ENCODE data around the gene ERMARD.

Gene ERMARD

DNA sequence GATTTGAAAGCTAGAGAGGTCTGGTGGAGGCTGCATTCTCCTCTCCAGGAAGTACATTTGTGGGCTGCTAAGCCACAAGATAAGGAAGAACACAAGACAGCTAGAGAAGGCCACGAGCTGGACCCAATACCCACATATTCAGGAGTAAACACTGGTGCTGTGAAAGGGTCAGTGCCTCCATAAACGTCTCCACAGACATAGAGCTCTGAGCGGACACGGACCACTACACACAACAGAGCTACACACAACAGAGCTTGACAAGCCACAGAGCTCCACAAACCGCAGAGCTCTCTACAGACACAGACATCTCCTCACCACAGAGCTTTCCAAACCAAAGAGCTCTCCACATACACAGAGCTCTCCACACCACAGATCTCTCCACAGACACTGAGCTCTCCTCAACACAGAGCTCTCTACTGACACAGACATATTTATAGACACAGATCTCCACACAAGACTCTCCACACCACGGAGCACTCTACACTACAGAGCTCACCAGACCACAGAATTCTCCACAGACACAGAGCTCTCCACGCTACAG lies 51.9 kb downstream of the ERMARD start:
- FAIRE-seq, result no peak

DNA sequence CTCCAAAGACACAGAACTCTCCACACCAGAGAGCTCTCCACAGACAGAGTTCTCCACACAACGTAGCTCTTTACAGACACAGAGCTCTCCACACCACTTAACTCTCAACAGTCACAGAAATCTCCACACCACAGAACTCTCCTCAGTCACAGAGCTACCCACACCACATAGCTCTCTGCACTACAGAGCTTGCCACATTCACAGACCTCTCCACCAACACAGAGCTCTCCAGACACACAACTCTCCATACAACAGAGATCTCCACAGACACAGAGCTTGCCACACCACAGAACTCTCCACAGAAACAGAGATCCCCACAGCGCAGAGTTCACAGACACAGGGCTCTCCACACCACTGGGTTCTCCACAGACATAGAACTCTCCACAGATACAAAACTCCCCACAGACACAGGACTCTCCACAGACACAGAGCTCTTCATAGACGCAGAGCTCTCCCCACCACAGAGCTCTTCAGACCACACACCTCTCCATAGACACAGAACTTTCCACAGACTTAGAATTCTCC lies 52.5 kb downstream of the ERMARD start:
- FAIRE-seq, result no peak

DNA sequence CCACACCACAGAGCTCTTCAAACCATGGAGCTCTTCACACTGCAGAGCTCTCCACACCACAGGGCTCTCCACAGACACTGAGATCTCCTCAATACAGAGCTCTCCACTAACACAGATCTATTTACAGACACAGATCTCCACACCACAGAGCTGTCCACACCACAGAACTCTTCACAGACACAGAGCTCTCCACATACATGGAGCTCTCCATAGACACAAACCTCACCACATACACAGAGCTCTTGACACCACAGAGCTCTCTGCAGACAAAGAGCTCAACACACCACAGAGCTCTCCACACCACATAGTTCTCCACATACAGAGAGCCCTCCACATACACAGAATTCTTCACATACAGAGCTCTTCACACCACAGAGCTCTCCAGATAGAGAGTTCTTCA lies 53.0 kb downstream of the ERMARD start:
- FAIRE-seq, result no peak

DNA sequence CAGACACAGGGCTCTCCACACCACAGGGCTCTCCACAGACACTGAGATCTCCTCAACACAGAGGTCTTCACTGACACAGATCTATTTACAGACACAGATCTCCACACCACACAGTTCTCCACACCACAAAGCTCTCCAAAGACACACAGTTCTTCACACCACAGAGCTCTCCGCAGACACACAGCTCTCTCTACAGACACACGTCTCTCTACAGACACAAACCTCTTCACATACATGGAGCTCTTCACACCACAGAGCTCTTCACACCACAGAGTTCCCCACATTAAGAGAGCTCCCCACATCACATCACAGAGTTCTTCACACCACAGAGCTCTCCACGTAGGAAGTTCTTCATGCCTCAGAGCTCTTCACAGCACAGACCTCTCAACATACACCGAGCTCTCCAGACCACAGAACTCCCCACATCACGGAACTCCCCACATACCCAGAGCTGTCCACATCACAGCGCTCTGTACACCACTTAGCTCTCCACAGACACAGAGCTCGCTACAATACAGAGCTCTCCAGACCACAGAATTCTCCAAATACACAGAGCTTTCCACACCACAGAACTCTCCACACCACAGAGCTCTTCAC lies 53.9 kb downstream of the ERMARD start:
- no peak for FAIRE-seq

DNA sequence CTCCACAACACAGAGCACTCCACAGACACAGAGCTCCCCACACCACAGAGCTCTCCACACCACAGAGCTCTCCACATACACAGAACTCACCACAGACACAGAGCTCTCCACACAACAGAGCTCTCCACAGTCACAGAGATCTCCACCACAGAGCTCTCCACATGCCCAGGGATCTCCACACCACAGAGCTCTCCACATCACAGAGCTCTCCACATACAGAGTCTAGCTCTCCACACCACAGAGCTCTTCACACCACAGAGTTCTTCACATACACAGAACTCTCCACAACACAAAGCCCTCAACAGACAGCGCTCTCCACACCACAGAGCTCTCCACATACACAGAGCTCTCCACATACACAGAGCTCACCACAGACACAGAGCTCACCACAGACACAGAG lies 55.3 kb downstream of the ERMARD start:
- no peak for FAIRE-seq

DNA sequence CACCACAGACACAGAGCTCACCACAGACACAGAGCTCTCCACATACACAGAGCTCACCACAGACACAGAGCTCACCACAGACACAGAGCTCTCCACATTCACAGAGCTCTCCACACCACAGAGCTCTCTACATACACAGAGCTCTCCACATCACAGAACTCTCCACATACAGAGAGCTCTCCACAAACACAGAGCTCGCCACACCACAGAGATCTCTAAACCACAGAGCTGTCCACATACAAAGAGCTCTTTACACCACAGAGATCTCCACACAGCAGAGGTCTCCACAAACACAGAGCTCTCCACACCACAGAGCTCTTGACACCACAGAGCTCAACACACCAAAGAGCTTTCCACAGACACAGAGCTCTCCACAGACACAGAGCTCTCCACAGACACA lies 55.8 kb downstream of the ERMARD start:
- FAIRE-seq, result no peak

DNA sequence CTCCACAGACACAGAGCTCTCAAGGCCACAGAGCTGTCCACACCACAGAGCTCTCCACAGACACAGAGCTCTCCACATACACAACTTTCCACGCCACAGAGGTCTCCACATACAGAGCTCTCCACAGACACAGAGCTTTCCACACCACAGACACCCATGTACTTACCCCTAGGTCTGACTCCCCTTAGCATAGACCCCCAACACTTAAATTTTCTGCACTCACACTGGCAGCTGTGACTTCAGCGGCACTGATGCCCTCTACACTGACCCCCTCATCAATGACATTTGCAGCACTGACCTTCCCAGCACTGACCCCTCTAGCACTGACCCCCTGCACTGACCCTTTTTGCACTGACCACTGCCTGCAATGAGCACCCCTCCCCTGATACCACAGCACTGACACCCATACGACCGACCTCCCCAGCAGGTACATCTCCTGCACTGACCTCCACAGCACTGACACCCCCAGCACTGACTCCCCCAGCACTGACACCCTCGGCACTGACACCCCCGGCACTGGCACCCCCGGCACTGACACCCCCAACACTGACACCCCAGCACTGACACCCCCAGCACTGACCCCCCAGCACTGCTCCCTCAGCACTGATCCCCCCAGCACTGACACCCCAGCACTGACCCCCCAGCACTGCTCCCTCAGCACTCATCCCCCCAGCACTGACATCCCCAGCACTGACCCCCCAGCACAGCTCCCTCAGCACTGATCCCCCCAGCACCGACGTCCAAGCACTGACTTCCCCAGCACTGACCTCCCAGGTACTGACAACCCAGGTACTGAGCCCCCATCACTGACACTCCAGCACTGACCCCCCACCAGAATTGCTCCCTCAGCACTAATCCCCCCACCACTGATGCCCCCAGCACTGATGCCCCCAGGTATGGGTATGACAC lies 56.5 kb downstream of the ERMARD start:
- FAIRE-seq, result no peak

DNA sequence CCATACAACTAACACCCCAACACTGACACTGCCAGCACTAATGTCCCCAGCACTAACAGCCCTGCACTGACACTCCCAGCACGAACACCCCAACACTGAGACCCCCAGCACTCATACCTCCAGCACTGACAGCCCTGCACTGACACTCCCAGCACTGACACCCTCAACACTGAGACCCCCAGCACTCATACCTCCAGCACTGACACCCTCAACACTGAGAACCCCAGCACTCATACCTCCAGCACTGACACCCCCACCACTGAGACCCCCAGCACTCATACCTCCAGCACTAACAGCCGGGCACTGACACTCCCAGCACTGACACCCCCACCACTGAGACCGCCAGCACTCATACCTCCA lies 57.2 kb downstream of the ERMARD start:
- FAIRE-seq, result no peak

DNA sequence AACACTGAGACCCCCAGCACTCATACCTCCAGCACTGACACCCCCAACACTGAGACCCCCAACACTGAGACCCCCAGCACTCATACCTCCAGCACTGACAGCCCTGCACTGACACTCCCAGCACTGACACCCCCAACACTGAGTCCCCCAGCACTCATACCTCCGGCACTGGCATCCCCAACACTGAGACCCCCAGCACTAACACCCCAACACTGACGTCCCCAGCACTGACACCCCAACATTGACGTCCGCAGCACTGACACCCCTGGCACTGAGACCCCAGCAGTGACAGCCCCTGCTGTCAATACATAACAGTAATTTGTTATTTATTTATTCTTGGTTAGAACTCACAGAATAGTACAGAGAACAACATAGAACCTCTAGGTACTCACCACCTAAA lies 58.0 kb downstream of the ERMARD start:
- FAIRE-seq, result no peak

DNA sequence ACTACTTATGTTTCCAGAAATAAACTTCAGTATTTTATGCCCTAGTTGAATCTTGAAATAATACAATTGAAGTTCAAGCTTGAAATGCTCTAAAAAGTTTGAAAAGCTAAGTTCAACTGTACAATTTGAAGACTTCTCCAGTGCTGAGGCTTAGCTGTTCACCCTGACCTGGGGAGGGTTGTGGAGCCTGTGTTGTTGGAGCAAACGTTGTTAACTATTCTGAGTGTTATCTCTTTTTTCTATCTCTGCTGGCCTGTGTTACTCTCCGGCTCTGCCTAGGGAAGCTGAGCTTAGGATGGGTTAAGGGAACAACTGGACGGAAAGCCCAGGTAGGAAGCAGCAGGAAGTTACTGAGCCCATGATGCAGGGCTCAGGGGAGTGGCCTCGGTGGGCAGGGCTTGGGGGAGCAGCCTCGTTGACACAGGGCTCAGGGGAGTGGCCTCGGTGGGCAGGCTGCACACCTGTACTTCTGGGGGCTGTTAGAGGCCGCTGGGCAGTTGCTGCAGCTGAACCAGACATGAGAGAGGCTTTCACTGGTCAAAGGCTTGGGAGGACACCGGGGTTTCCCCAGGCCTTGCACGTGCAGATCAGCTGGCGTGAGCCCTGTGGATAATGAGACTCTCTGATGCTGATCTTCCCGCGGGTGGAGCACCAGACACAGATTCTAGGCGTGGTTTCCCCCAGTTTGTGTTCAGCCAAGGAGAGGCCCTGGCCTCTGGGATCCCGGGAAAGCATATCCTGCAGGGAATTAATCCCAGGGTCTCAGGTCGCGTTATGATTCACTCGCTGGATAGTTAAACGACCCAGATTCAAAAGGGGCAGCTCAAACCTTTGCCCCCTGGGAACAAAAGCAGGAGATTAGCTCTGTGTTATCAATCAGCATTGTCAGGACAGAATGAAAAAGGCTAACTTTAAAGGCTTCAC lies 58.9 kb downstream of the ERMARD start:
- FAIRE-seq, result no peak

DNA sequence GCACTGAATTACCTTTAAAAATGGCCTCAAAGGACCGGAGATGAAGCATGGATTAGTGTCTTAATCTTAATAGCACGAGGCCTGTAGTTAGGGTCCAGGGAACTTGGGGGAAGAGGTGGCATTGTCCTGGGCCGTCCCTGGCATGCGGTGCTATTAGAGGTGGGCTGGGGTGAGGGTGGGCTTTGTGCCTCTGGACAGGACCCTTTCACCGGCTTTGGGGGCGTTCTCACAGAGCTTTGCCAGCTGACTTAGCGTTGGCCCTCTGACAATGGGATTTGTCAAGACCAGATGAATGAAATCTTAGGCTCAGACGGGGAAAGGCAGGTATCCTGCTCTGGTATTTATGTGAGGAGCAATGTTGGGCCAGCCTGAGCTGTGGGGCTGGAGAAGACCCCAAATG lies 59.6 kb downstream of the ERMARD start:
- no peak for FAIRE-seq

DNA sequence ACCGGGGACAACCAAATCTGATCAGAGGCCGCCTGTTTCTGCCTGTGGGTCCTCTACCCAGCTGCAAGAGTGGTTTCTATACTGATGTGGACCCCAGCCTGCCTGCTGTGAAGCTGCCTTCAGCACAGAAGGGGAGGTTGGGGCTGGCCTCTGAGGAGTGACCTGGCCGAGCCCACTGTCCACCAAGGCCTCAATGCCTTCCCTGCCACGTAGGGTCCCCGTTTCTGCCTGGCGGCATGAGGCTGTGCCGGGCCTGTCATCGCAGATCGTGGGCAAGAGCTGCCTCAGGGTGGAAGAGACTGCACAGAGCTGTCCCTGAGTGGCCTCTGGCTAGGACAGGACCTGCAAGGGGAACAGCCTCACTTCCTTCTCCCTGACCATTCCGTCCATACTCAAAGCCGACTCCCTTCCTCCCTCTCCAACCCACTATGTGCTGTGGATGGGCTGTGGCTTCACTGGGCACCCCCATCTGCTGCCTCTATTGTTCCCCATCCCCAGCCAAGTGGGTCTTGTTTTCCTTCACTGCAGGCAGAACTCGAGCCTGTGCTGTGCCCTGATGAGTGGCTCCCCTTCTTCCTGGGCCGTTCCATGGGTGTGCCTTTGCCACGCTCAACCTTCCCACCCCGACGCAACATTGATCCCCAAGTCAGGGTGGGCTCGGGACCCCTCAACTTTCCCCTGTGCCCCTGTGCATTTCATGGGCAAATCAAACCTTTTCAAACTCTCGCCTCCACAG lies 60.3 kb downstream of the ERMARD start:
- no peak for FAIRE-seq

DNA sequence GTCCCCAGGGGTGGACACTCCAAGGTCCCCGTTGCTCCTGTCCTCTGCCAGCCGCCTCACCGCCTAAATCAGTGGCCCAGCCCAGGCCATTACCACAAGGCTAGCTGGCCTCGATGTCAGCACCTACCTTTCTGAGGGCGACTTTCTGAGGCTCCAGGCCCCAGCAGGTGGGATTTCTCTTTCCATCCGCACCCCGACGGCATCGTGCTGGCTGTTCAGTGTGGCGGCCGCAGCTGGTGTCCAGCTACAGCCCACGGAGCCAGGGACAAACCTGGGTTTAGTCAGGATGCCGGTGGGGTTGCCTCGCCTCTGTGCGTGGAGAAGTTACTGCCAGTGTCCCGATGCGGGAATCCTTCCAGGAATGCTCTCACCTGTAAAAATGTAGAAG lies 60.8 kb downstream of the ERMARD start:
- no peak for FAIRE-seq

DNA sequence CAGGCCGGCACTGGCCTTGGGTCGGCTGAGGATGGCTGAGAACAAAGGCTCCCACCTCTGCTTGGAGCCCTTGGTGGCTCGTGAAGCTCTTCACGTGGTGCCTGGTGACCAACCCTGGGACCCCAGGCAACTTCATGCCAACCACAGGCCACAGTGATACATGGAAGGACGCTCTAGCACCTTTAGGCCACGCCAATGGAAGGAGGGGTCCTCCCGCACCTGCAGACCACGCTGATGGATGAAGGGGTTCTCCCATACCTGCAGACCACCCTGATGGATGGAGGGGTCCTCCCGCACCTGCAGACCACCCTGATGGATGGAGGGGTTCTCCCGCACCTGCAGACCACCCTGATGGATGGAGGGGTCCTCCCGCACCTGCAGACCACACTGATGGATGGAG lies 62.5 kb downstream of the ERMARD start:
- no peak for FAIRE-seq

DNA sequence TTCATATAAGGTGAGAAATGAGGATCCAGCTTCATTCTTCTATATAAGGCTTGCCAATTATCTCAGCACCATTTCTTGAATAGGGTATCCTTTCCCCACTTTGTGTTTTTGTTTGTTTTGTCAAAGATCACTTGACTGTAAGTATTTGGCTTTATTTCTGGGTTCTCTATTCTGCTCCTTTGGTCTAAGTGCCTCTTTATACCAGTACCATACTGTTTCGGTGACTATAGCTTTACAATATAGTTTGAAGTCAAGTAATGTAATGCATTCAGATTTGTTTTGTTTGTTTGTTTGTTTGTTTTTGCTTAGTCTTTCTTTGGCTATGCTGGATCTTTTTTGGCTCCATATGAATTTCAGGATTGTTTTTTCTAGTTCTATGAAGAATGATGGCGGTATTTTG lies 64.6 kb downstream of the ERMARD start:
- no peak for FAIRE-seq

DNA sequence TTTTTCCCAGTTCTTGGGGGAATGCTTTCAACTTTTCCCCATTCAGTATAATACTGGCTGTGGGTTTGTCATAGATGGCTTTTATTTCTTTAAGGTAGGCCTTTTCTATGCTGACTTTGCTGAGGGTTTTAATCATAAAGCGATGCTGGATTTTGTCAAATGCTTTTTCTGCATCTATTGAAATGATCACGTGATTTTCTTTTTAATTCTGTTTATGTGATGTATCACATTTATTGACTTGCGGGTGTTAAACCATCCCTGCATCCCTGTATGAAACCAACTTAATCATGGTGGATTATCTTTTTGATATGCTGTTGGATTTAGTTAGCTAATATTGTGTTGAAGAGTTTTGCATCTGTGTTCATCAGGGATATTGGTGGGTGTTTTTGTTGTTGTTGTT lies 65.6 kb downstream of the ERMARD start:
- FAIRE-seq, result no peak

DNA sequence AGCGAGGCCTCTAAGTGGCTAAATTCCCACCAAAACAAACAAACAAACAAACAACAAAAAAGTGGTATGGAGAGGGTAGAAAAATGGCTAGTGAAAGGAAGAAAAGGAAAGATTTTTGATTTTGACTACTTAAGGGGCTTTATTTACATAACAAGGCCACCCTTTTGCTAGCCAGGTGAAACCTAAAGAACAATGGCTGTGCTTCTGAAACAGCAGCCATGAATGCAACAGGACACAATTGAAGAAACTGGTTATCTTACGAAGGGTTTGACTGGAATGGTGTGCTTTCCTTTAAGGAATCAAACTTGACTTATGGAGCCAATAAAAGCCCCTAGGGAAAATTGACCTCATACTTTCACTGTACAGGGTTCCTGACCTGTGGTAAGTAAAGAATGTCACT lies 68.9 kb downstream of the ERMARD start:
- no peak for FAIRE-seq

DNA sequence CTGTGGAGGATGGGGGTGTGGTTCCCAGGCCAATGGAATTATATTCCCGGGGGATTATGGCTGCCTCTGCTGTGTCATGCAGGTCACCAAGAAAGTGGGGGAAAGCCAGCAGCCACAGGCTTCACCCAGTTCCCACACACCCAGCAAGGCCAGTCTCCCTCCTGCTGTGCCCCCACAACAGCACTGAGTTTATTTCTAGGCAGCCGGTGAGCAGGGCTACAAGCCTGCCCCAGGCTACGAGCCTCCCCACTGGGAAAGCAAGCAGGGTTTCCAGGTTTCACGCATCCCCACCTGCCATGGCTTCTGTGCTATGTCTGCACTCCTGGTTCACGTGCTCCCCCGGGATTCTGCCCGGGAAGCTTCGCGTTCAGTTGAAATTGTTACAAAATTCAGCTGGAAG lies 72.6 kb downstream of the ERMARD start:
- no peak for FAIRE-seq

DNA sequence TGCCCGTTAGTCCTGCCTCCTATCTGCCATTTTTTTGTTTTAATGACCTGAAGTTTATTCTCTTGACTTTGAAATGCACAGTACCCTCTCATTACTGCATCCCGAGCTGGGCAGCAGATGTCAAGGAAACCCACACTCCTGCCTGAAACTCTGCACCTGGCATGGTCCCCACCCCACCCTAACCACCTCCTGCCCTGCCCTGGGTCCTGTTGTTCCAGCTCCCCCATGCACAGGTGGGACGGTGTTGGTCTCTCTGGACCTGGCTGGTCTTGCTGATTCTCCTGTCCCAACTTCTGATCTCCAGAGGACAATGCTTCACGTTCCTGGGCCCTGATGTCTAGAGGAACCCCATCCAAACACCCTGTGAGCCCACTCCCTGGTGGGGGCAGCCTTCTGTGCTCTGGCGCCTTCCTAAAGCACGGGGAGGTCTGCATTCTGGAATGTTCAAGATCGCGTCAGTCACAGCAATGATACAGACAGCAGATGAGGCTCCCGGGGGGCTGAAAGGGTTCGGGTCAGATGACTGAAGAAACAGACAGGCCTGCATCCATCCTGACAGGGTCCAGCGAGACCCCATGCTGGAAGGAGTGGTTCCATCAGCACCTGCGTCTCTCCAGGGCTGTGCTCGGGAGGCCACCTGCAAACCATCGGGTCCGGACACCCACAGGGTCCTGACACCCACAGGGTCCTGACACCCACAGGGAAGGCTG lies 73.6 kb downstream of the ERMARD start:
- FAIRE-seq, result no peak

DNA sequence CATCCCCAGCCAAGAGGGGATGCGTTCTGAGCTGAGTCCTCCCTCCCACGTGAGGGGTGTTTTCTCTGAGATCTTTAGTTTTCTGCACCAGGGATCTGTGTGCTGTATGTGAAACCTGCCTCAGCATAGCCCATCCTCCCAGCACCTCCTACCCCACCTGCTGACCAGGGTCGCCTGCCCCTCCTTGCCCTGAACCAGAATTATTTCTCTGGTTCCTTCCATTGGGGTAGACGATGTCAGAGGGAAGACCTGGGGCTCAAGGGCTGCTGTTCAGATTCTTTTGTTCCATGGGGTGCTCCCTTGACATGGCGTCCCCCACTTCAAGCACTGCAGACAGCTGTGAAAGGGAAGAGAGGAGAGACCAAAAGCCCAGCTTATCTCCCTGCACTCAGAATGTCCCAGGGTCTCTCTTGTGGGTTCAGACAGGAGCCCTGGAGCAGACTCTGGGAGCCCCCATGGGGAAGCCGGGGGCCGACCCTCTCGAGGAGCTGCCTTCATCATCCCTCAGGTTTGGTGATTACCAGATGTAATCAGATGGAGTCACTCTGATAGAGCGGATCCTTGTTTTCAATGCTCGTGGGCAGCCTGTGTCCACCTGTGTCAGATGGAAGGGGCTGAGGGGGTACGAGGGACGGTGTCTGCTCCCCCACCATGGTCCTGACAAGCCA lies 74.3 kb downstream of the ERMARD start:
- FAIRE-seq, result no peak

DNA sequence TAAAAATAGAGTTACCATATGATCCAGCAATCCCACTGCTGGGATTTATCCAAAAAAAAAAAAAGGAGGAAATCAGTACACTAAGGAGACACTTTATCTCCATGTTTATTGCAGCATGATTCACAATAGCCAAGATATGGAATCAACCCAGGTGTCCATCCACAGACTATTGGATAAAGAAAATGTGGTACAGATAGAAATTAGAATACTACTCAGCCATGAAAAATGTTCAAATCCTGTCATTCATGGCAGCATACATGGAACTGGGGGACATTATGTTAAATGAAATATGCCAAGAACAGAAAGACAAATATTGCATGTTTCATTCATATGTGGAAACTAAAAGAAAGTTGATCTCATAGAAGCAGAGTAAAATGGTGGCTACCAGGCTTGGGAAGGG lies 75.3 kb downstream of the ERMARD start:
- FAIRE-seq, result no peak
